ENCODE measurements around the gene FADS3. TPM values are rescaled to one million over a fixed set of nuclear protein-coding genes. Genes with fewer than 3 reads are reported as not detected.

Gene FADS3
- total and polyA plus RNA-seq, 2 of the 13 experiments (the other 11 are each of a cell fraction or from before 2014, with no cell fraction given): 13.4 to 23.2 TPM

GRCh38 chr11:61827571-61828378 lies 63.6 kb downstream of the FADS3 start, which contains the start of gene FADS2 (continued):
- TF ChIP-seq ATF2 (CRISPR knock-in tag; IDR thresholded peaks at IDR 0.05) (no peak), ZNF777 (CRISPR knock-in tag; IDR thresholded peaks at IDR 0.05) (peak; percentile 26; the same call in 1 of the 2 replicates), MYPOP (CRISPR knock-in tag; IDR thresholded peaks at IDR 0.05) (no peak), ZNF44 (CRISPR knock-in tag; IDR thresholded peaks at IDR 0.05) (no peak), SMYD3 (CRISPR knock-in tag; IDR thresholded peaks at IDR 0.05) (no peak), HMG20A (CRISPR knock-in tag; IDR thresholded peaks at IDR 0.05; ENCODE audit: borderline replicate concordance) (no peak), ASH2L (IDR thresholded peaks at IDR 0.05; ENCODE audit: insufficient read length, low read depth, low read length) (no peak), ZNF567 (CRISPR knock-in tag; IDR thresholded peaks at IDR 0.05; ENCODE audit: borderline replicate concordance) (no peak), ERF (CRISPR knock-in tag; IDR thresholded peaks at IDR 0.05) (no peak), ZNF780A (CRISPR knock-in tag; IDR thresholded peaks at IDR 0.05) (0 out of 2 replicates have a peak, but pooled peaks have one; percentile 46), ZNF460 (CRISPR knock-in tag; IDR thresholded peaks at IDR 0.05; ENCODE audit: borderline replicate concordance) (no peak), ZNF879 (CRISPR knock-in tag; IDR thresholded peaks at IDR 0.05) (no peak), FOXA1 (IDR thresholded peaks at IDR 0.05) (no peak), FOXA1 (CRISPR knock-in tag; IDR thresholded peaks at IDR 0.05) (no peak), ZNF350 (CRISPR knock-in tag; IDR thresholded peaks at IDR 0.05; ENCODE audit: borderline replicate concordance, low read depth) (peak; percentile 49; the same call in 1 of the 2 replicates), ARHGAP35 (CRISPR knock-in tag; IDR thresholded peaks at IDR 0.05; ENCODE audit: borderline replicate concordance) (no peak), SP4 (CRISPR knock-in tag; IDR thresholded peaks at IDR 0.05) (no peak), ZNF225 (CRISPR knock-in tag; IDR thresholded peaks at IDR 0.05) (no peak), PTBP1 (IDR thresholded peaks at IDR 0.05; ENCODE audit: low read depth, low read length, poor library complexity, severe bottlenecking) (no peak), GLI4 (CRISPR knock-in tag; IDR thresholded peaks at IDR 0.05; ENCODE audit: borderline replicate concordance) (no peak), ZNF816 (CRISPR knock-in tag; IDR thresholded peaks at IDR 0.05; ENCODE audit: borderline replicate concordance) (no peak), ZNF138 (CRISPR knock-in tag; IDR thresholded peaks at IDR 0.05; ENCODE audit: low read depth) (no peak), ZBTB8A (CRISPR knock-in tag; IDR thresholded peaks at IDR 0.05; ENCODE audit: borderline replicate concordance, low read depth) (no peak), ZNF770 (CRISPR knock-in tag; IDR thresholded peaks at IDR 0.05) (no peak), IRX3 (CRISPR knock-in tag; IDR thresholded peaks at IDR 0.05; ENCODE audit: borderline replicate concordance, low read depth) (no peak)
